GM12892 (cell line): ENCODE results near the gene SLIT2.

ENCODE experiments used
- POLR2A ChIP-seq: IDR thresholded peaks from 2 replicates; pipeline ENCODE4 v1.6.1; 2011; ENCODE audit warnings: low read depth, low read length, control low read depth
- POLR2AphosphoS5 ChIP-seq: IDR thresholded peaks from 2 replicates; pipeline ENCODE4 v1.6.1; 2011; ENCODE audit warnings: low read depth, low read length, control low read depth

GRCh38 chr4:20203508-20203907 is 48.2 kb upstream of the SLIT2 start:
- TF ChIP-seq POLR2A (no peak), POLR2AphosphoS5 (no peak)
